HL-60 (cell line): Measurements from ENCODE around the gene CIROP.

Experiments
- DNase-seq, 2 experiments: peaks; one replicate each; pipeline ENCODE4 v3.0.0-alpha.2; 2010 to 2020; ENCODE audit warnings: low read depth in 1 of 2, low spot score in 1 of 2
- H3K27ac ChIP-seq: fragments of 250-450 bp; sonication (Bioruptor Pico); replicated peaks from 2 replicates; pipeline ENCODE4 v1.5.1; 2020; ENCODE audit warnings: mild to moderate bottlenecking, moderate library complexity
- H3K27me3 ChIP-seq: fragments of 250-450 bp; sonication (Bioruptor Pico); 2 replicates; pipeline ENCODE4 v1.5.1; 2021; ENCODE audit warnings: mild to moderate bottlenecking, moderate library complexity; ENCODE audit not compliant: insufficient read depth, poor library complexity, severe bottlenecking
- H3K4me3 ChIP-seq: replicated peaks from 2 replicates; pipeline ENCODE4 v1.5.1; 2011; ENCODE audit warnings: mild to moderate bottlenecking, control low read depth, low read length; ENCODE audit not compliant: insufficient read depth
- GABPA ChIP-seq: IDR thresholded peaks from 2 replicates; pipeline ENCODE4 v1.6.1; 2012; ENCODE audit warnings: low read depth
- POLR2AphosphoS5 ChIP-seq: IDR thresholded peaks from 2 replicates; pipeline ENCODE4 v1.6.1; 2012; ENCODE audit warnings: low read depth
- SPI1 ChIP-seq: IDR thresholded peaks from 2 replicates; pipeline ENCODE4 v1.6.1; 2012; ENCODE audit warnings: low read depth, mild to moderate bottlenecking, borderline replicate concordance
- TF ChIP-seq, protein P1 (sequence below): IDR thresholded peaks from one replicate; pipeline ENCODE4 v1.5.1; 2011; ENCODE audit warnings: low read length, control low read depth, inconsistent platforms; ENCODE audit not compliant: insufficient read depth
- TF ChIP-seq, protein P2 (sequence below): IDR thresholded peaks from 2 replicates; pipeline ENCODE4 v1.6.1; 2012; ENCODE audit warnings: low read depth; ENCODE audit not compliant: insufficient replicate concordance

Gene CIROP

DNA sequence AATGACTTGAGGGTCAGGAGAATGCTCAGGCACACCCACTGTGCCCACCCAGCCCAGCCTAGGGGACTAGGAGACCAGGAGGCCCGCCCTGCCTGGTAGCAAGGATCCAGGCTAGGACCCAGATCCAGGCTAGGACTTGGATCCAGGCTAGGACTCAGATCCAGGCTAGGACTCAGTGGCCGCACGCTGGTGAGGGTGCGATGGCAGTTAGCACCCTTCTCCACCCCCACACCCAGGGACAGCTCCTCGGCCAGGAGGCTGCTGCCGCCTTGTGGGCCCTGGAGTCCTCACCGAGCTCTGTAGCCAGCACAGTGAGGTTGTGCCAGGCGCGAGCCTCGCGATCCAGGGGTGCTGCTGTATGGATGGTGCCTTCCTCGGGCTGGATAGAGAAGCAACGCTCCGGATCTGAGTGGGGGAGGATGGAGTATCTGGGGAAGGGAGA lies 52.6 kb downstream of the CIROP start:
- TF ChIP-seq GABPA: no peak
- no peak for TF ChIP-seq POLR2AphosphoS5
- TF ChIP-seq, protein P1, sequence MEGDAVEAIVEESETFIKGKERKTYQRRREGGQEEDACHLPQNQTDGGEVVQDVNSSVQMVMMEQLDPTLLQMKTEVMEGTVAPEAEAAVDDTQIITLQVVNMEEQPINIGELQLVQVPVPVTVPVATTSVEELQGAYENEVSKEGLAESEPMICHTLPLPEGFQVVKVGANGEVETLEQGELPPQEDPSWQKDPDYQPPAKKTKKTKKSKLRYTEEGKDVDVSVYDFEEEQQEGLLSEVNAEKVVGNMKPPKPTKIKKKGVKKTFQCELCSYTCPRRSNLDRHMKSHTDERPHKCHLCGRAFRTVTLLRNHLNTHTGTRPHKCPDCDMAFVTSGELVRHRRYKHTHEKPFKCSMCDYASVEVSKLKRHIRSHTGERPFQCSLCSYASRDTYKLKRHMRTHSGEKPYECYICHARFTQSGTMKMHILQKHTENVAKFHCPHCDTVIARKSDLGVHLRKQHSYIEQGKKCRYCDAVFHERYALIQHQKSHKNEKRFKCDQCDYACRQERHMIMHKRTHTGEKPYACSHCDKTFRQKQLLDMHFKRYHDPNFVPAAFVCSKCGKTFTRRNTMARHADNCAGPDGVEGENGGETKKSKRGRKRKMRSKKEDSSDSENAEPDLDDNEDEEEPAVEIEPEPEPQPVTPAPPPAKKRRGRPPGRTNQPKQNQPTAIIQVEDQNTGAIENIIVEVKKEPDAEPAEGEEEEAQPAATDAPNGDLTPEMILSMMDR: no peak
- TF ChIP-seq SPI1: no peak
- TF ChIP-seq, protein P2, sequence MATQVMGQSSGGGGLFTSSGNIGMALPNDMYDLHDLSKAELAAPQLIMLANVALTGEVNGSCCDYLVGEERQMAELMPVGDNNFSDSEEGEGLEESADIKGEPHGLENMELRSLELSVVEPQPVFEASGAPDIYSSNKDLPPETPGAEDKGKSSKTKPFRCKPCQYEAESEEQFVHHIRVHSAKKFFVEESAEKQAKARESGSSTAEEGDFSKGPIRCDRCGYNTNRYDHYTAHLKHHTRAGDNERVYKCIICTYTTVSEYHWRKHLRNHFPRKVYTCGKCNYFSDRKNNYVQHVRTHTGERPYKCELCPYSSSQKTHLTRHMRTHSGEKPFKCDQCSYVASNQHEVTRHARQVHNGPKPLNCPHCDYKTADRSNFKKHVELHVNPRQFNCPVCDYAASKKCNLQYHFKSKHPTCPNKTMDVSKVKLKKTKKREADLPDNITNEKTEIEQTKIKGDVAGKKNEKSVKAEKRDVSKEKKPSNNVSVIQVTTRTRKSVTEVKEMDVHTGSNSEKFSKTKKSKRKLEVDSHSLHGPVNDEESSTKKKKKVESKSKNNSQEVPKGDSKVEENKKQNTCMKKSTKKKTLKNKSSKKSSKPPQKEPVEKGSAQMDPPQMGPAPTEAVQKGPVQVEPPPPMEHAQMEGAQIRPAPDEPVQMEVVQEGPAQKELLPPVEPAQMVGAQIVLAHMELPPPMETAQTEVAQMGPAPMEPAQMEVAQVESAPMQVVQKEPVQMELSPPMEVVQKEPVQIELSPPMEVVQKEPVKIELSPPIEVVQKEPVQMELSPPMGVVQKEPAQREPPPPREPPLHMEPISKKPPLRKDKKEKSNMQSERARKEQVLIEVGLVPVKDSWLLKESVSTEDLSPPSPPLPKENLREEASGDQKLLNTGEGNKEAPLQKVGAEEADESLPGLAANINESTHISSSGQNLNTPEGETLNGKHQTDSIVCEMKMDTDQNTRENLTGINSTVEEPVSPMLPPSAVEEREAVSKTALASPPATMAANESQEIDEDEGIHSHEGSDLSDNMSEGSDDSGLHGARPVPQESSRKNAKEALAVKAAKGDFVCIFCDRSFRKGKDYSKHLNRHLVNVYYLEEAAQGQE: no peak
- H3K27ac ChIP-seq: no peak overlapping the region
- no peak overlapping the region for H3K4me3 ChIP-seq
- no peaks in the 10 kb centered on the region for H3K27me3 ChIP-seq
- DNase-seq: no peak

DNA sequence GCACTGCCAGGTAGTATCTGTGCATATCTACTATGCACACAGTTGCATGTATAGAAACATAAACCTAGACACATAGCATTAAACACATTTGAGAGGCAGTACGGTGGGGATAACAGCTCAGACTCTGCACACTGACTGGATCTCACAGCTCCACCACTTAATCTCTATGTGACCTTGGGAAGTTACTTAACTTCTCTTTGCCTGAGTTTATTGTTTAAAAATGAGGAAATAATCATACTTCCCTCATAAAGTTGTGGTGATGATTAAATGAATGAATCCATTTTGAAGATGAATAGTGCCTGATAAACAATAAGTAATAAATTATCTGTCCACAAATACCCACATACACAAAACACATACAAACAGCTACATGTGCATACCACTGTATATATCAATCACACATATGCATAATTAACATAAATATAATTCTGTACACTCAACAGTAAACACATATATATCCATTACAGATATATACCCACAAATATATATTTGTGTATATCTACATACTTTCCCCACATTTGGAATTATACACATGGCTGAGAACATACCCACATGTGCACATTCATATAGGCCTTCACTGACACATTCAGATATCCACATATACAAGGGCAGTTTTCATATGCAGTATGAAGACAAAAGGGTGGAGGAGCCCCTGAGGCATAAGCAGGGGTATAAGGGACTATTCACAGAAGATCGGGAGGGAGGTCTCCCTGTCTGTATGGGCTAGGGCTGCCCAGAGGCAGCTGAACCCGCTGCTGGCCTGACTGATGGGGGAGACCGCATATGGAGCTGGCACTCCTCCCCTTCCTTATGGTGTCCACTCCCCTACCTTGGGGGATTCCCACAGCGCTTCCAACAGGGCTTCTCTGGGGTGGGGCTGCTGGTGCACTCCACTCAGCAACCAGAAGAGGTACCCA lies 53.4 kb downstream of the CIROP start:
- Histone ChIP-seq H3K27ac (no peak overlapping the region), H3K27me3 (no peaks in the 10 kb centered on the region), H3K4me3 (no peak overlapping the region)
- no peak for DNase-seq
- TF ChIP-seq POLR2AphosphoS5: no peak
- TF ChIP-seq, protein P2: no peak
- no peak for TF ChIP-seq GABPA
- TF ChIP-seq, protein P1: no peak
- TF ChIP-seq SPI1: no peak
